CD4-positive, alpha-beta T cell treated with Interleukin-17A for 1 hour (primary cell): ENCODE results near the gene GRM1.

Experiments used
- DNase-seq: peaks from one replicate; pipeline ENCODE4 v3.0.0-alpha.2; 2020

The GRM1 gene

GRCh38 chr6:146103416-146104072 lies 74.7 kb downstream of the GRM1 start:
- DNase-seq, result no peak

GRCh38 chr6:146106532-146106931 lies 77.7 kb downstream of the GRM1 start:
- no peak for DNase-seq

GRCh38 chr6:146110990-146111389 lies 82.1 kb downstream of the GRM1 start:
- DNase-seq, result no peak

DNA sequence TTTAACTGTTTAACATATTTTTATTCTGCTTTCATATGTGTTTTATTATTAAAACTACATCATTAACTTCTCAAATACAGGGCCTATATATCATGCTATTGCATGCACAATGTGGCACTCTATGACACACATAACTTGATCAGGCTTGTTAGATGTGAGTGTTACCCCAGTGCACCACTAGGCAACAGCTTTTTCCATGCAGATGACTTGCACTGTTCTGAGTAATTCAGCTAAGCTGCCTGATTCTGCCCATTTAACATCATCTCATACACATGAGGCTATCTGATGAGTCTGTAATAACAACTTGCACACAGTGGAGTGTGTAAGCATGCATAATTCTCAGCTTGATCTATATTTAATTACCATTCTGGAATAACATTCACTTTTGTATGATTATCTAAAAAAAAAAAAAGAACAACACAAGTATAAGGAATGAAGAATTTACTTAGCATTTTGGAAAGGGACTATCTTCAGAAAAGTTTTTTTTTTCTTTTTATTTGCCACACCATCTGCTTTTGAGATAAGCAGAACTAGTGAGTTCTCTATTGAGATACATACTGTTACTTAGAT lies 83.1 kb downstream of the GRM1 start:
- DNase-seq, result no peak

GRCh38 chr6:146113084-146113623 lies 84.3 kb downstream of the GRM1 start:
- no peak for DNase-seq

DNA sequence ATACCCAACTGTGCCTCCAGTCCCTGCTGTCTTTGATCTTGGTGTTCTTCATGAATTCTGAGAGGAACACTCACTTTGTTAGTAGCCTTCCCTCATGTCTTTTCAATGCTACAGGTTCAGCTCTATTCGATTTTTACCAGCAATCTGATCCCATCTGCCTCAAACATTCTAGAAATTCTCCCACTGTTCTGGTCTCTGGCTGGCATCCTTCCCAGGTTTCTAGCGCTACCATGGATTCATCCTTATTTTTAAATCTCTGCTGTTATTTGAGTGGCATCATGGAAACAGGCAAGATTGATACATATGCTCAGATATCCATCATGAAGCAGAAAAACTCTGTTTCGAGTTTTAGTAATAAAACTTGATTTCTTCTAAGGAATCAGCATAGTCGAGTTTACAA lies 94.8 kb downstream of the GRM1 start:
- DNase-seq, result no peak

DNA sequence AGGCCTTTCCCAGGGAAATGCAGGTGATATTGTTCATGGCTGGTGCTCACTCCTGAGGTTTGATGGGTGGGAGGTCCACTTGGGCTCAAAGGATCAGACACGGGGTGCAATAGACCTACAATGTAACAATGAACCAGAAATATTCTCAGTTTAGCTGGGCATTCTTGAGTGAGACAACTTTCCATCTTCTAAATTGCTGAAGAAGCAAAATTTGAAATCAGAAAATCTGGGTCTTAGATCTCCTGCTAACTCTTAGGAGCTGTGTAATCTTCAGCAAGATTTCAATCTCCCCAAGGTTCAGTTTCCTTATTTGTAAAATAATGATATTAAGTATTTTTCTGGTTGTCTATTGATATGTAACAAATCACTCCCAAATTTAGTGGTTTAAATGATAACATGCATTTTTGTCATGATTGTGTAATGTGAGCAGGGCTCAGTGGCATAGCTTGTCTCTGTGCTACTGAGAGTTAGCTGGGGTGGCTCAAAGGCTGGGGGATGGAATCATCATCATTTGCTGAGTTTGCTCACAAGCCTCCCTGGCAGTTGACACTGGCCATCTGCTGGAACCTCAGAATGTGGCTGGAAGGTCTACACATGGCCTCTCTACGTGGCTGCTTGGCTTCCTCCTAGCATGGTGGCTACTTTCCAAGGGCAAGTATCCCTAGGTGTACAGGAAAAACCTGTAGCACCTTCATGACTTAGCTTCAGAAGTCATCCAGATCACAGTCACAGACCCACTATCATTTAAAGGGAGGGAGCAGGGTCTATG lies 98.8 kb downstream of the GRM1 start:
- DNase-seq, result no peak

- no peak for DNase-seq
These were observed 105.0 kb downstream of the GRM1 start for GRCh38 chr6:146133866-146134265.

DNA sequence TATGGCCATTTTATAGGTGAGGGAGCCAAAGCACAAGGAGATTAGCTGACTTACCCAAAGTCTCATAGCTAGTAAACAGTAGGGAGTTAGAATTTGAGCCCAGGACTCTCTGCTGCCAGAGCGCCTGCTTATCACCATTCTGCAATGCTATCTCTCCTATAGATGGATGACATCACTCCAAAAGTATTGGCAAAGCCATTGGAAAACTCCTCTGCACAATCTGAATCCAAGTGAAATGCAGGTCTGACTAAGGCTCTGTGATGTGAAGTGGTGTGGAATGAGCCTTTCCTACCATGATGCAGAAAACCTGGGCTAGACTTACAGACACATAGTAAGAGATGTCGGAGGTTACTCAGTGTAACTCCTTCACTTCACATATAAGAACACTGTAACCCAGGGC lies 106.3 kb downstream of the GRM1 start:
- no peak for DNase-seq

DNA sequence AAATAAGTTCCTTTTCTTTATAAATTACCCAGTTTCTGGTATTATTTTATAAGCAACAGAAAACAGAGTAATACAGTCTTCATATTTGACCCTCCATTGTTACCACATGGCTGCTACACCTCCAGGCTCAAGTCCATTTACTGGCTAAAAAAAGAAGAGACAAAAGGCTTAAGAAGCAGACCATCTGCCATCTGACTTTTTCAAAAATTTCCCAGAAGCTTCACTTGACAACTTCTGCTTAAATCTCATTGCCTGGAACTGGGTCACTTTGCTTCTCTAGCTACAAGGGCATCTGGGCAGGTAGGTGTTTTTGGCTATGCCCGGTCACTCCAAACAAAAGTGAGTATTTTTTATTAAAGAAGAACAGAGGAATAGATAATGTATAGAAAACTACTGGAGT lies 118.0 kb downstream of the GRM1 start:
- no peak for DNase-seq

DNA sequence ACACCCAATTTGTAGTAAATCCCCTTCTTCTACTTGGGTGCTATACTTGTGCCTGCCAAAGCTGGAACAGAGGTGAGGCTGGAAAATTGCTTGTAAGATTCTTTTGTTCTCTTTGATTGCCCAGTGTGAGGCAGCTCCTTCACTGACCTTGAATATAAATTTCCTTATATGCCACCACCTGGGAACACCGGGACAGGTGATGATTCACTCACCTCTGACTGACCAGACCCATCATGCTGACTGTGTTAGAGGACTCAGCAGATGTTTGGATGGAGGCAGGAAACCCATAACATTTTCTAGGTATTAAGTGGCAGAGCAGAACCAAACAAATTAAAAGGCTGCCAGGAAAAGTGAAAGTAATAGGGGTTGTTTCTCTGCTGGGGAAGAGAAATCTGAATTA lies 120.9 kb downstream of the GRM1 start:
- DNase-seq, result no peak

DNA sequence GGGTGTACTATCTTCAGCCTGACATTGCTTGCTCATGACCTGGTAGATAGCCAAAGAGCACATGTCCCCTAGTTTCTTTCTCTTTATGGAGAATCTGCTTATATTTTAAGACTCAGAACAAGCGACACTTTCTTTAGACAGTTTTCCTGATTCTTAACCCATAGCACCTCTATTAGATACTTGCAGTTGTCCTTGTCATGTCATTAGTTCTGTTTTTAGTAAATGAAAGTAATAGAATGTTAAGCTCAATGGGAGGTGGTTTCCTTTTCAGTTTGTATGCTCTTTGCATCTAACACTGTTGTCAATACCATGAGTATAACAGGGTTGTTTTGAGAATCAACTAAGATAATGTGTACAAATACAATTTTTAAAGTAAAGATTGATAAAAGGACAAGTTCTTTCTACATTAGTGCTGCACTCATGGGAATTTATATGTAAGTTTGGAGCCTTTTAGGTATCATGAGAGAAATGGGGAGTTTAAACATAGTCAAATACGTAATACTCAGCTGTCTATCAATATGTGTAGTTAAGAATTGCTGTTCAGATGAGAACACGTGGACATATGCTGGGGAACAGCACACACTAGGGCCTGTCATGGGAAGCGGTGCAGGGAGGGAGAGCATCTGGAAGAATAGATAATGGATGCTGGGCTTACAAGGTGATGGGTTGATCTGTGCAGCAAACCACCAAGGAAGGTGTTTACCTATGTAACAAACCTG lies 124.3 kb downstream of the GRM1 start:
- DNase-seq, result no peak

DNA sequence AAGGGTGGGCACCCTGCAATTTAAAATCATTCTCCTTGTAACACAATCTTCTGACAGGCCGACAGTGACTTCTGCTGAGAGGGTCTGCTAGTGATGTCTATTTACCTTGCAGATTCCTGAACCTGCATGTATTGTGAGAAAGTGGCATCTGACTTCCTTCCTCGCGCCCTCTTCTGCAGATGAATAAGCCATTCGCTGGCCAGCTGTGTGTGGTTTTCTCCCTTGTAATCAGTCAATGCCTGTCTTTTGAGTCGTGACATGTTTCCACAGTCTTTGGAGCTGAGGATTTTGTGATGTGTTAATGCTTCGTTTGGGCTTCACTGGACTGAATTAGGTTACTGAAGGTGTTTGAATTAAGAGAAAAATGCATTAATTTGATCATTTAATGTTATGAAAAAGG lies 125.3 kb downstream of the GRM1 start:
- DNase-seq, result no peak

DNA sequence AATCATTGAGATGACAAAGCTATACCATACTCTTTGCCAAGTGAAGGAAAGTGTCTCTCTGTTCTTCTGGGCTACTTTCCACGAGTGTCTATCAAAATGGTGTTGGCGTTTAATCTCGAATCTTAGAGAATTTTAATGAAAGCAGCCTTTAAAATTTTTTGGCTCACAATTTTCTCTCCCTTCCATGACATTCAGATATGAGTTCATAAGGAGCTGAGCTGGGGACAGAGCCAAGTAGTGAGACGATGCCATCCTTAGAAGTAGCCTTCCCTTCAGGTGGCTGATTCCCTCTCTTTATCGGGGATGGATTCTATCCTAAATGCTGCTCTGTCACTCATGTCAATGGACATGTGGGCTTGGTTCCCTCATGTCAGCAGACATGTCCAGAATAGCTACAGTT lies 132.8 kb downstream of the GRM1 start:
- DNase-seq, result no peak

DNA sequence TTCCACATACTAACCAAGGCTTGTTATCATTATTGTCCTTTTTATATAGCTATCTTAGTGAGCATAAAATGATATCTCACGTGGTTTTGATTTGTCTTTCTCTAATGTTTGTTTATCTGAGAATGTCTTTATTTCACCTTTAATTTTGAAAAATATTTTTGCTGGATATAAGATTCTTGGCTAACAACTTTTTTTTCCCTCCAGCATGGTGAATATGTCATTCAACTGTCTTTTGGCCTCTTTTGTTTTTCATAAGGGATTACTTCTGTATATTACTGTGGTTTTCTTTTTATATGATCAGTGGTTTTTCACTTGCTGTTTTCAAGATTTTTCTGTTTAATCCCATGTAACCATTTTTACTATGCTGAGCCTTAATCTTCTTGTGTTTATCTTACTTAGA lies 141.0 kb downstream of the GRM1 start:
- DNase-seq, result no peak

GRCh38 chr6:146177785-146178184 lies 148.9 kb downstream of the GRM1 start:
- no peak for DNase-seq

GRCh38 chr6:146183831-146184230 lies 155.0 kb downstream of the GRM1 start:
- no peak for DNase-seq

DNA sequence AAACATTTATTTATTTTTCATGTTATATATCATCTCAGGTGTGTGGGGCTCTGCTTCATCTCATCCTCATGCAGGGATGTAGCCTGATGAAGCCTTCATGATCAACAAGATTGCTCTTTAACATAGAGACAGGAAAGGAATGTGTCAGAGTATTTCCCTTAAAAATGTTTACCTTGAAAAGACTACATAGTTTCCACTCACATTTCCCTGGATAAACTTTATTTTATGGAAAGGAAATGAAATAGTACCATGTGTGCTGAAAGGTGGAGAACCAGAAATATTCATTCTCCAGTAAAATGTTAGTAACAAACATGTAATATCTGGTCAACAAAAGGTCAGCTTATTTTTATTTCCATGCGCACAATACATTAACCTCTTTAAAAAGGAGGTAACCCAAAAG lies 155.8 kb downstream of the GRM1 start:
- DNase-seq, result no peak

GRCh38 chr6:146189131-146189530 lies 160.3 kb downstream of the GRM1 start:
- no peak for DNase-seq

GRCh38 chr6:146190581-146190980 lies 161.7 kb downstream of the GRM1 start:
- no peak for DNase-seq

DNA sequence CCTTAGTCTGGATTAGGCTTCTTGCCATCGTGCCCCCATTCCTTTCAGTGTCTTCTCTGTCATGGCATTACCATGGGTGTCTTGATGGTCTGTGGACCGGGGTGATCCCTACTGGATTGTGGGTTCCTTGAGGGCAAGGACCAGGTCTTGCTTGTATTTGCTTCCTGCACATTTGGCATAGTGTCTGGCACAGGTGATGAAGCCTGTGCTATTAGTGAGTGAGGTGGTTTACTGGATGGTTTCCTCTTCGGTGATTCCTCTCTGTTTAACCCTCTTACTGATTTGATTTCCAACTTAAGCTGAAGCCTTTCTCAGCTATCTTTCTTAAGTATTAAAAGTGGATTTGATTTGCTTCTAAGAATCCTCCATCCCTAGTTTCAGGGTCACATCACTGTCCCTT lies 162.3 kb downstream of the GRM1 start:
- DNase-seq, result no peak

GRCh38 chr6:146191612-146192011 lies 162.8 kb downstream of the GRM1 start:
- no peak for DNase-seq

DNA sequence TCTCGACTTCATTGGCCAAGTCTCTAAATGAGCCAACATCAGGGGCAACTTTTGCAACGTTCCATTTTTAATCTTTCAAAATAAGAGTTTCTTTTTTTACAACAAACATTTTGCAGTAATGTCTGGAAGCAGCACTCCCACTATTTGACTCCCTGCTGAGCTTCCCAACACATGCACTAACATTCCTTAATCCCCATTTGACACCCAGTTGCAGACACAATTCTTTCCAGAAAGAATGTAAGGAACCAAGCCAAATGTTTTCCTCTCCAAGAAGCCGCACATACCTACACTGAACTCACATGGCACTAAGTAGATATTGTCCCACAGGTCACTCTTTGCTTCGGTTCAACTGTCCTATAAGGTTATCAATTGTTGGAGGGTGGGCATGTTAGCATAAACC lies 165.6 kb downstream of the GRM1 start:
- DNase-seq, result no peak

DNA sequence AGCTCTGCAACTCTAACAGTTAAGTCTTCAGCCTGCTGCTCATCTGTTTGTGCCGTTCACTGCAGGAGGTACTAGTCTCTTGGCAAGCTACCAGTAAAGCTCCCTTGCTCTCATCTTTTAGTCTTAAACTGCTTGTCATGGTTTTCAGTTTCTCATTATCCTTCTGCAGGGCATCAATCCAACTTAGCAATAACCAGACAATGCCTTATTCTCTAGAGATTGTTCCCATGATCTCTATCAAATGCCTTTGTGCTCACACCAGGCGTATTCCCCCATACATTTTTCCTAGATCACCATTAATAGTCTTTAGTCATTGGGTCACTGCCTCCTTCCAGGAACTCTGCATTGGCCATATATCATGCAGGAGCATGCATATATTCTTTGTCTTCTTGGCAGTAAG lies 171.3 kb downstream of the GRM1 start:
- DNase-seq, result no peak
